ENCODE data around the gene CYP8B1. TPM values are rescaled to one million over a fixed set of nuclear protein-coding genes. Genes with fewer than 3 reads are reported as not detected.

Gene CYP8B1
- total and polyA plus RNA-seq, 2 experiments from 2014 or later, result not detected

DNA sequence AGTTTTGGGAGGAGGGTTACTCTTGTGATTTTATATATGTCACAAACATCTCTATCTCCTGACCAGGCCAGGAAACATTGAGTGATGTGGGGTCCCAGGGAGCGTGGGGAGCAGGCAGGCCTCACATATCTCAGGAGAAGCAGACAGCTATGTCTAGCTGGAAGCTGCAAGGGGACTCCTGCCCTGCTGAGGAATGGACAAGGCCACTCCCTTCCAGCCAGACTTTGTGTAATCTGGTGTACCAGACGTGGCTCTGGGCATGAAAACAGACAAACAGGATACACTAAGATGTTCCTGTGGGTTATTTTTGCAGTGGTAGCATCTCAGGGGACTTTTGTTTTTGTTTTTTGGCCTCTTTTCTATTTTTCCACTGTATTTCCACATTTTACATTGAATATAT is 23.2 kb downstream of the CYP8B1 start:
- H3K9me2 ChIP-seq (ENCODE audit: insufficient read depth), result no peaks in the 10 kb centered on the region
- no peaks in the 10 kb centered on the region for H4K20me1 ChIP-seq (replicated peaks; ENCODE audit: insufficient read depth)
- no peaks in the 10 kb centered on the region for H3K27me3 Mint-ChIP-seq (ENCODE audit: insufficient read depth, low read depth, poor library complexity)
- H3K4me3 Mint-ChIP-seq, result no peak overlapping the region
- H3K4me3 ChIP-seq, result no peak overlapping the region
- no peaks in the 10 kb centered on the region for H3F3A ChIP-seq (replicated peaks; ENCODE audit: low read depth)
- H3K4me2 ChIP-seq, result no peak overlapping the region
- H2AFZ ChIP-seq, result no peak overlapping the region
- H3K27ac Mint-ChIP-seq, result no peak overlapping the region
- no peak for ATAC-seq
- H3K36me3 ChIP-seq (ENCODE audit: insufficient read depth), result no peaks in the 10 kb centered on the region
- H3K27ac ChIP-seq (ENCODE audit: low read depth), result no peak overlapping the region
- no peaks in the 10 kb centered on the region for H3K79me2 ChIP-seq (replicated peaks; ENCODE audit: insufficient read depth)
- peaks cover 5% of the 10 kb centered on the region; the same call in 2 of the 3 replicates for H3K9me3 Mint-ChIP-seq
- H3K27me3 ChIP-seq (ENCODE audit: insufficient read depth), result no peaks in the 10 kb centered on the region
- DNase-seq (ENCODE audit: low spot score), result no peak
- H3K36me3 Mint-ChIP-seq (ENCODE audit: low read depth), result no peaks in the 10 kb centered on the region; the same call in 2 of the 3 replicates
- peaks cover 4% of the 10 kb centered on the region; the same call in 2 of the 3 replicates for H3K4me1 Mint-ChIP-seq
- TF ChIP-seq, protein P1, sequence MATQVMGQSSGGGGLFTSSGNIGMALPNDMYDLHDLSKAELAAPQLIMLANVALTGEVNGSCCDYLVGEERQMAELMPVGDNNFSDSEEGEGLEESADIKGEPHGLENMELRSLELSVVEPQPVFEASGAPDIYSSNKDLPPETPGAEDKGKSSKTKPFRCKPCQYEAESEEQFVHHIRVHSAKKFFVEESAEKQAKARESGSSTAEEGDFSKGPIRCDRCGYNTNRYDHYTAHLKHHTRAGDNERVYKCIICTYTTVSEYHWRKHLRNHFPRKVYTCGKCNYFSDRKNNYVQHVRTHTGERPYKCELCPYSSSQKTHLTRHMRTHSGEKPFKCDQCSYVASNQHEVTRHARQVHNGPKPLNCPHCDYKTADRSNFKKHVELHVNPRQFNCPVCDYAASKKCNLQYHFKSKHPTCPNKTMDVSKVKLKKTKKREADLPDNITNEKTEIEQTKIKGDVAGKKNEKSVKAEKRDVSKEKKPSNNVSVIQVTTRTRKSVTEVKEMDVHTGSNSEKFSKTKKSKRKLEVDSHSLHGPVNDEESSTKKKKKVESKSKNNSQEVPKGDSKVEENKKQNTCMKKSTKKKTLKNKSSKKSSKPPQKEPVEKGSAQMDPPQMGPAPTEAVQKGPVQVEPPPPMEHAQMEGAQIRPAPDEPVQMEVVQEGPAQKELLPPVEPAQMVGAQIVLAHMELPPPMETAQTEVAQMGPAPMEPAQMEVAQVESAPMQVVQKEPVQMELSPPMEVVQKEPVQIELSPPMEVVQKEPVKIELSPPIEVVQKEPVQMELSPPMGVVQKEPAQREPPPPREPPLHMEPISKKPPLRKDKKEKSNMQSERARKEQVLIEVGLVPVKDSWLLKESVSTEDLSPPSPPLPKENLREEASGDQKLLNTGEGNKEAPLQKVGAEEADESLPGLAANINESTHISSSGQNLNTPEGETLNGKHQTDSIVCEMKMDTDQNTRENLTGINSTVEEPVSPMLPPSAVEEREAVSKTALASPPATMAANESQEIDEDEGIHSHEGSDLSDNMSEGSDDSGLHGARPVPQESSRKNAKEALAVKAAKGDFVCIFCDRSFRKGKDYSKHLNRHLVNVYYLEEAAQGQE (IDR thresholded peaks at IDR 0.05; ENCODE audit: unreplicated experiment), result no peak
- TF ChIP-seq ZNF331 (CRISPR knock-in tag; IDR thresholded peaks at IDR 0.05; ENCODE audit: low read depth) (no peak), JUNB (IDR thresholded peaks at IDR 0.05; ENCODE audit: unreplicated experiment) (no peak), STAT1 (IDR thresholded peaks at IDR 0.05; ENCODE audit: unreplicated experiment) (no peak), ZNF114 (CRISPR knock-in tag; IDR thresholded peaks at IDR 0.05) (no peak), EZH2 (IDR thresholded peaks at IDR 0.05; ENCODE audit: low read depth, unreplicated experiment) (no peak), NANOG (IDR thresholded peaks at IDR 0.05; ENCODE audit: borderline replicate concordance) (no peak), EZH2phosphoT487 (IDR thresholded peaks at IDR 0.05; ENCODE audit: unreplicated experiment) (no peak), CREB1 (CRISPR knock-in tag; IDR thresholded peaks at IDR 0.05; ENCODE audit: low read depth) (no peak), POLR2AphosphoS5 (IDR thresholded peaks at IDR 0.05; ENCODE audit: low read depth) (no peak)
- TF ChIP-seq, protein P2, sequence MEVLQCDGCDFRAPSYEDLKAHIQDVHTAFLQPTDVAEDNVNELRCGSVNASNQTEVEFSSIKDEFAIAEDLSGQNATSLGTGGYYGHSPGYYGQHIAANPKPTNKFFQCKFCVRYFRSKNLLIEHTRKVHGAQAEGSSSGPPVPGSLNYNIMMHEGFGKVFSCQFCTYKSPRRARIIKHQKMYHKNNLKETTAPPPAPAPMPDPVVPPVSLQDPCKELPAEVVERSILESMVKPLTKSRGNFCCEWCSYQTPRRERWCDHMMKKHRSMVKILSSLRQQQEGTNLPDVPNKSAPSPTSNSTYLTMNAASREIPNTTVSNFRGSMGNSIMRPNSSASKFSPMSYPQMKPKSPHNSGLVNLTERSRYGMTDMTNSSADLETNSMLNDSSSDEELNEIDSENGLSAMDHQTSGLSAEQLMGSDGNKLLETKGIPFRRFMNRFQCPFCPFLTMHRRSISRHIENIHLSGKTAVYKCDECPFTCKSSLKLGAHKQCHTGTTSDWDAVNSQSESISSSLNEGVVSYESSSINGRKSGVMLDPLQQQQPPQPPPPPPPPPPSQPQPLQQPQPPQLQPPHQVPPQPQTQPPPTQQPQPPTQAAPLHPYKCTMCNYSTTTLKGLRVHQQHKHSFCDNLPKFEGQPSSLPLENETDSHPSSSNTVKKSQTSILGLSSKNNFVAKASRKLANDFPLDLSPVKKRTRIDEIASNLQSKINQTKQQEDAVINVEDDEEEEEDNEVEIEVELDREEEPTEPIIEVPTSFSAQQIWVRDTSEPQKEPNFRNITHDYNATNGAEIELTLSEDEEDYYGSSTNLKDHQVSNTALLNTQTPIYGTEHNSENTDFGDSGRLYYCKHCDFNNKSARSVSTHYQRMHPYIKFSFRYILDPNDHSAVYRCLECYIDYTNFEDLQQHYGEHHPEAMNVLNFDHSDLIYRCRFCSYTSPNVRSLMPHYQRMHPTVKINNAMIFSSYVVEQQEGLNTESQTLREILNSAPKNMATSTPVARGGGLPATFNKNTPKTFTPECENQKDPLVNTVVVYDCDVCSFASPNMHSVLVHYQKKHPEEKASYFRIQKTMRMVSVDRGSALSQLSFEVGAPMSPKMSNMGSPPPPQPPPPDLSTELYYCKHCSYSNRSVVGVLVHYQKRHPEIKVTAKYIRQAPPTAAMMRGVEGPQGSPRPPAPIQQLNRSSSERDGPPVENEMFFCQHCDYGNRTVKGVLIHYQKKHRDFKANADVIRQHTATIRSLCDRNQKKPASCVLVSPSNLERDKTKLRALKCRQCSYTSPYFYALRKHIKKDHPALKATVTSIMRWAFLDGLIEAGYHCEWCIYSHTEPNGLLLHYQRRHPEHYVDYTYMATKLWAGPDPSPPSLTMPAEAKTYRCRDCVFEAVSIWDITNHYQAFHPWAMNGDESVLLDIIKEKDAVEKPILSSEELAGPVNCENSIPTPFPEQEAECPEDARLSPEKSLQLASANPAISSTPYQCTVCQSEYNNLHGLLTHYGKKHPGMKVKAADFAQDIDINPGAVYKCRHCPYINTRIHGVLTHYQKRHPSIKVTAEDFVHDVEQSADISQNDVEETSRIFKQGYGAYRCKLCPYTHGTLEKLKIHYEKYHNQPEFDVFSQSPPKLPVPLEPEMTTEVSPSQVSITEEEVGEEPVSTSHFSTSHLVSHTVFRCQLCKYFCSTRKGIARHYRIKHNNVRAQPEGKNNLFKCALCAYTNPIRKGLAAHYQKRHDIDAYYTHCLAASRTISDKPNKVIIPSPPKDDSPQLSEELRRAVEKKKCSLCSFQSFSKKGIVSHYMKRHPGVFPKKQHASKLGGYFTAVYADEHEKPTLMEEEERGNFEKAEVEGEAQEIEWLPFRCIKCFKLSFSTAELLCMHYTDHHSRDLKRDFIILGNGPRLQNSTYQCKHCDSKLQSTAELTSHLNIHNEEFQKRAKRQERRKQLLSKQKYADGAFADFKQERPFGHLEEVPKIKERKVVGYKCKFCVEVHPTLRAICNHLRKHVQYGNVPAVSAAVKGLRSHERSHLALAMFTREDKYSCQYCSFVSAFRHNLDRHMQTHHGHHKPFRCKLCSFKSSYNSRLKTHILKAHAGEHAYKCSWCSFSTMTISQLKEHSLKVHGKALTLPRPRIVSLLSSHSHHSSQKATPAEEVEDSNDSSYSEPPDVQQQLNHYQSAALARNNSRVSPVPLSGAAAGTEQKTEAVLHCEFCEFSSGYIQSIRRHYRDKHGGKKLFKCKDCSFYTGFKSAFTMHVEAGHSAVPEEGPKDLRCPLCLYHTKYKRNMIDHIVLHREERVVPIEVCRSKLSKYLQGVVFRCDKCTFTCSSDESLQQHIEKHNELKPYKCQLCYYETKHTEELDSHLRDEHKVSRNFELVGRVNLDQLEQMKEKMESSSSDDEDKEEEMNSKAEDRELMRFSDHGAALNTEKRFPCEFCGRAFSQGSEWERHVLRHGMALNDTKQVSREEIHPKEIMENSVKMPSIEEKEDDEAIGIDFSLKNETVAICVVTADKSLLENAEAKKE (CRISPR knock-in tag; IDR thresholded peaks at IDR 0.05), result no peak
- TF ChIP-seq, protein P3, sequence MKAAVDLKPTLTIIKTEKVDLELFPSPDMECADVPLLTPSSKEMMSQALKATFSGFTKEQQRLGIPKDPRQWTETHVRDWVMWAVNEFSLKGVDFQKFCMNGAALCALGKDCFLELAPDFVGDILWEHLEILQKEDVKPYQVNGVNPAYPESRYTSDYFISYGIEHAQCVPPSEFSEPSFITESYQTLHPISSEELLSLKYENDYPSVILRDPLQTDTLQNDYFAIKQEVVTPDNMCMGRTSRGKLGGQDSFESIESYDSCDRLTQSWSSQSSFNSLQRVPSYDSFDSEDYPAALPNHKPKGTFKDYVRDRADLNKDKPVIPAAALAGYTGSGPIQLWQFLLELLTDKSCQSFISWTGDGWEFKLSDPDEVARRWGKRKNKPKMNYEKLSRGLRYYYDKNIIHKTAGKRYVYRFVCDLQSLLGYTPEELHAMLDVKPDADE (IDR thresholded peaks at IDR 0.05), result no peak
- TF ChIP-seq, protein P4, sequence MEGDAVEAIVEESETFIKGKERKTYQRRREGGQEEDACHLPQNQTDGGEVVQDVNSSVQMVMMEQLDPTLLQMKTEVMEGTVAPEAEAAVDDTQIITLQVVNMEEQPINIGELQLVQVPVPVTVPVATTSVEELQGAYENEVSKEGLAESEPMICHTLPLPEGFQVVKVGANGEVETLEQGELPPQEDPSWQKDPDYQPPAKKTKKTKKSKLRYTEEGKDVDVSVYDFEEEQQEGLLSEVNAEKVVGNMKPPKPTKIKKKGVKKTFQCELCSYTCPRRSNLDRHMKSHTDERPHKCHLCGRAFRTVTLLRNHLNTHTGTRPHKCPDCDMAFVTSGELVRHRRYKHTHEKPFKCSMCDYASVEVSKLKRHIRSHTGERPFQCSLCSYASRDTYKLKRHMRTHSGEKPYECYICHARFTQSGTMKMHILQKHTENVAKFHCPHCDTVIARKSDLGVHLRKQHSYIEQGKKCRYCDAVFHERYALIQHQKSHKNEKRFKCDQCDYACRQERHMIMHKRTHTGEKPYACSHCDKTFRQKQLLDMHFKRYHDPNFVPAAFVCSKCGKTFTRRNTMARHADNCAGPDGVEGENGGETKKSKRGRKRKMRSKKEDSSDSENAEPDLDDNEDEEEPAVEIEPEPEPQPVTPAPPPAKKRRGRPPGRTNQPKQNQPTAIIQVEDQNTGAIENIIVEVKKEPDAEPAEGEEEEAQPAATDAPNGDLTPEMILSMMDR (conservative IDR thresholded peaks at IDR 0.05; ENCODE audit: low read depth in 2 of 2), result no peak
- no peaks in the 10 kb centered on the region; the same call in 1 of the 2 replicates for H3K4me1 ChIP-seq (ENCODE audit: insufficient read depth)

All from GM23338 (cell line).